ENCODE measurements around the gene PRPH2. TPM values are rescaled to one million over a fixed set of nuclear protein-coding genes. Genes with fewer than 3 reads are reported as not detected.

Gene PRPH2
- polyA plus RNA-seq, 1 of the 3 experiments (the other 2 are of a cell fraction) = not detected

DNA sequence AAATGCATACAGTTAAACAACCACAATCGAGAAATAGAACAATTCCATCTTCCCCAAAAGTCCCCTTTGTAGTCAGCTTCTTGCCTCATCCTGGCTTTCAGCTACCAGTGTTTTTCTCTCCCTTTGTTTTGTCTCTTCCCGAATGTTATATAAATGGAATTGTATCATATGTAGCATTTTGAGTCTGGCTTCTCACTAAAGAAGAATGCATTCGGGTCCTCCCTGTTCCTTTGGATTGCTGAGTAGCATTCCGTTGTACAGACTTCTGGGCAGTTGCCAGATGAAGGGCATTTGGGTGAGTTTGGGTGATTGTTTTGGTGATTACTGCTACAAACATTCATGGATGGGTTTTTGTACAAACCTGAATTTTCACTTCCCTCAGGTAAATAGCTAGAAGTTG, 27.8 kb downstream of the PRPH2 start:
- ChIA-PET CTCF (interaction anchor here (0.6 to 1.8 kb wide), 3 partner anchors 30 to 36 kb away, joined by 3 to 7 read pairs (median 3); no protein-coding TSS in a partner anchor), POLR2A (no interaction called here)
- Histone ChIP-seq H3K9me2 (no peaks in the 10 kb centered on the region), H3K27ac (ENCODE audit: low read depth in 2 of 2, low read length in 1 of 2) (peak overlapping the region; percentile 32 to 64), H3F3A (replicated peaks; ENCODE audit: insufficient read depth) (peaks cover 28% of the 10 kb centered on the region), H3K27me3 (ENCODE audit: insufficient read depth) (no peaks in the 10 kb centered on the region), H3K9ac (no peak overlapping the region), H3K9me3 (no peaks in the 10 kb centered on the region), H2AFZ (ENCODE audit: low read depth) (no peak overlapping the region), H3K4me3 (ENCODE audit: low read depth in 2 of 2, low read length in 1 of 2) (no peak overlapping the region), H3K36me3 (replicated peaks in 1 of 2; ENCODE audit: control insufficient read depth in 1 of 2, insufficient read depth in 2 of 2, low read length in 1 of 2) (peaks cover 26 to 35% of the 10 kb centered on the region in 2 experiments), H4K20me1 (ENCODE audit: insufficient read depth) (no peaks in the 10 kb centered on the region), H3K4me1 (ENCODE audit: control insufficient read depth in 1 of 2, insufficient read depth in 2 of 2, low read depth in 1 of 2, low read length in 1 of 2) (peaks cover 4 to 8% of the 10 kb centered on the region in 2 experiments), H3K79me2 (ENCODE audit: insufficient read depth) (no peaks in the 10 kb centered on the region), H3K4me2 (no peak overlapping the region)
- no peak for DNase-seq
- WGBS (ENCODE audit: low lambda C conversion rate) = 52% methylated on average over 4 of the region's 4 CpGs
- no peak for TF ChIP-seq TAF1 (IDR thresholded peaks at IDR 0.05; ENCODE audit: borderline replicate concordance, low read depth, low read length)
- peak; percentile 24; the same call in 1 of the 2 replicates for TF ChIP-seq JUND (IDR thresholded peaks at IDR 0.05)
- TF ChIP-seq TCF12 (IDR thresholded peaks at IDR 0.05) = peak; percentile 46; the same call in 1 of the 2 replicates
- TF ChIP-seq, protein P1, sequence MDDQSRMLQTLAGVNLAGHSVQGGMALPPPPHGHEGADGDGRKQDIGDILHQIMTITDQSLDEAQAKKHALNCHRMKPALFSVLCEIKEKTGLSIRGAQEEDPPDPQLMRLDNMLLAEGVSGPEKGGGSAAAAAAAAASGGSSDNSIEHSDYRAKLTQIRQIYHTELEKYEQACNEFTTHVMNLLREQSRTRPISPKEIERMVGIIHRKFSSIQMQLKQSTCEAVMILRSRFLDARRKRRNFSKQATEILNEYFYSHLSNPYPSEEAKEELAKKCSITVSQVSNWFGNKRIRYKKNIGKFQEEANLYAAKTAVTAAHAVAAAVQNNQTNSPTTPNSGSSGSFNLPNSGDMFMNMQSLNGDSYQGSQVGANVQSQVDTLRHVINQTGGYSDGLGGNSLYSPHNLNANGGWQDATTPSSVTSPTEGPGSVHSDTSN (IDR thresholded peaks at IDR 0.05) = 0 out of 2 replicates have a peak, but pooled peaks have one; percentile 16

DNA sequence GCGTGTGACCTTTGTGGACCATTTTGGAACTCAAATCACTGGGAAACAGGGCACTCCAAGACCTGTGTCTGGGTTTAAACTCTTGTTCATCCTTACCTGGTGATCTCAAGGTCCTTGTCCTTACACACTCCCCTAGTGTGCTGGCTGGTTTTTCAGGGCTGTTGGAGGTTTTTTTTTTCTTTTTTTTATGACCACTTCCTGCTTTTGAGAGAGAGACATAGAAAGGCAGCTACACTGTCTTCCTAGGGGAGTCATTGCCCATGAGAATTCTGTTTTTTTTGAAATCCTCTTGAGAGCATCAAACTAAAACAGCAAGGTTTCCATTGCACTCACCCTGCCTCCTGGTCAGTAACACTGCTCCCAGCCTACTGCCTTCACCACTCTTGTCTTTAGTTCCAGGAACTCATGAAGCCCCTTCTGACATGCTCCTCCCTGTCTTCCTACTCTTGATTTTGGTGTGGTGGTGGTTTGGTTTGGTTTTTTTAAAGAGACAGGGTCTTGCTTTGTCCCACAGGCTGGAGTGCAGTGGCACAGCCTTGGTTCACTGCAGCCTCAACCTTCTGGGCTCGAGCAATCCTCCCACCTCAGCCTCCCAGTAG, 28.6 kb downstream of the PRPH2 start:
- no peaks in the 10 kb centered on the region for H3K79me2 ChIP-seq (ENCODE audit: insufficient read depth)
- H3K9me2 ChIP-seq = no peaks in the 10 kb centered on the region
- H3K4me1 ChIP-seq (ENCODE audit: control insufficient read depth in 1 of 2, insufficient read depth in 2 of 2, low read depth in 1 of 2, low read length in 1 of 2) = peaks cover 4 to 8% of the 10 kb centered on the region in 2 experiments
- H3K9ac ChIP-seq = no peak overlapping the region
- no peak overlapping the region for H3K4me2 ChIP-seq
- CTCF ChIA-PET = interaction anchor here (1.3 to 1.8 kb wide), 2 partner anchors 32 kb away, joined by 4 to 7 read pairs; no protein-coding TSS in a partner anchor
- H4K20me1 ChIP-seq (ENCODE audit: insufficient read depth) = no peaks in the 10 kb centered on the region
- H3K27ac ChIP-seq (ENCODE audit: low read depth in 2 of 2, low read length in 1 of 2) = peak overlapping the region in 1 of 2 experiments; percentile 64; a peak in 2 of 4 replicates
- no peak for TF ChIP-seq GATA2 (CRISPR knock-in tag; IDR thresholded peaks at IDR 0.05)
- TF ChIP-seq FOSL2 (IDR thresholded peaks at IDR 0.05; ENCODE audit: borderline replicate concordance, low read depth) = no peak
- TF ChIP-seq, protein P2, sequence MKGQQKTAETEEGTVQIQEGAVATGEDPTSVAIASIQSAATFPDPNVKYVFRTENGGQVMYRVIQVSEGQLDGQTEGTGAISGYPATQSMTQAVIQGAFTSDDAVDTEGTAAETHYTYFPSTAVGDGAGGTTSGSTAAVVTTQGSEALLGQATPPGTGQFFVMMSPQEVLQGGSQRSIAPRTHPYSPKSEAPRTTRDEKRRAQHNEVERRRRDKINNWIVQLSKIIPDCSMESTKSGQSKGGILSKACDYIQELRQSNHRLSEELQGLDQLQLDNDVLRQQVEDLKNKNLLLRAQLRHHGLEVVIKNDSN (IDR thresholded peaks at IDR 0.05; ENCODE audit: borderline replicate concordance, low read depth) = no peak
- TF ChIP-seq MEF2A (IDR thresholded peaks at IDR 0.05; ENCODE audit: borderline replicate concordance, low read depth) = no peak
- no peak for TF ChIP-seq NRF1 (IDR thresholded peaks at IDR 0.05; ENCODE audit: low read depth, low read length)
- TF ChIP-seq NFIC (IDR thresholded peaks at IDR 0.05; ENCODE audit: borderline replicate concordance) = no peak
- TF ChIP-seq, protein P3, sequence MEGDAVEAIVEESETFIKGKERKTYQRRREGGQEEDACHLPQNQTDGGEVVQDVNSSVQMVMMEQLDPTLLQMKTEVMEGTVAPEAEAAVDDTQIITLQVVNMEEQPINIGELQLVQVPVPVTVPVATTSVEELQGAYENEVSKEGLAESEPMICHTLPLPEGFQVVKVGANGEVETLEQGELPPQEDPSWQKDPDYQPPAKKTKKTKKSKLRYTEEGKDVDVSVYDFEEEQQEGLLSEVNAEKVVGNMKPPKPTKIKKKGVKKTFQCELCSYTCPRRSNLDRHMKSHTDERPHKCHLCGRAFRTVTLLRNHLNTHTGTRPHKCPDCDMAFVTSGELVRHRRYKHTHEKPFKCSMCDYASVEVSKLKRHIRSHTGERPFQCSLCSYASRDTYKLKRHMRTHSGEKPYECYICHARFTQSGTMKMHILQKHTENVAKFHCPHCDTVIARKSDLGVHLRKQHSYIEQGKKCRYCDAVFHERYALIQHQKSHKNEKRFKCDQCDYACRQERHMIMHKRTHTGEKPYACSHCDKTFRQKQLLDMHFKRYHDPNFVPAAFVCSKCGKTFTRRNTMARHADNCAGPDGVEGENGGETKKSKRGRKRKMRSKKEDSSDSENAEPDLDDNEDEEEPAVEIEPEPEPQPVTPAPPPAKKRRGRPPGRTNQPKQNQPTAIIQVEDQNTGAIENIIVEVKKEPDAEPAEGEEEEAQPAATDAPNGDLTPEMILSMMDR (IDR thresholded peaks at IDR 0.05) = no peak
- TF ChIP-seq, protein P4, sequence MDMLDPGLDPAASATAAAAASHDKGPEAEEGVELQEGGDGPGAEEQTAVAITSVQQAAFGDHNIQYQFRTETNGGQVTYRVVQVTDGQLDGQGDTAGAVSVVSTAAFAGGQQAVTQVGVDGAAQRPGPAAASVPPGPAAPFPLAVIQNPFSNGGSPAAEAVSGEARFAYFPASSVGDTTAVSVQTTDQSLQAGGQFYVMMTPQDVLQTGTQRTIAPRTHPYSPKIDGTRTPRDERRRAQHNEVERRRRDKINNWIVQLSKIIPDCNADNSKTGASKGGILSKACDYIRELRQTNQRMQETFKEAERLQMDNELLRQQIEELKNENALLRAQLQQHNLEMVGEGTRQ (IDR thresholded peaks at IDR 0.05; ENCODE audit: borderline replicate concordance, low read depth, low read length) = no peak
- TF ChIP-seq ELF1 (IDR thresholded peaks at IDR 0.05) = no peak
- no peak for TF ChIP-seq POLR2AphosphoS5 (IDR thresholded peaks at IDR 0.05; ENCODE audit: low read depth, low read length)
- no peak for TF ChIP-seq RXRA (IDR thresholded peaks at IDR 0.05; ENCODE audit: borderline replicate concordance, low read depth)
- POLR2A ChIA-PET = no interaction called here
- H3K9me3 ChIP-seq = no peaks in the 10 kb centered on the region
- DNase-seq = no peak
- peaks cover 30 to 43% of the 10 kb centered on the region in 2 experiments for H3K36me3 ChIP-seq (replicated peaks in 1 of 2; ENCODE audit: control insufficient read depth in 1 of 2, insufficient read depth in 2 of 2, low read length in 1 of 2)
- H2AFZ ChIP-seq (ENCODE audit: low read depth) = no peak overlapping the region
- H3K4me3 ChIP-seq (ENCODE audit: low read depth in 2 of 2, low read length in 1 of 2) = no peak overlapping the region
- H3K27me3 ChIP-seq (ENCODE audit: insufficient read depth) = no peaks in the 10 kb centered on the region
- H3F3A ChIP-seq (replicated peaks; ENCODE audit: insufficient read depth) = peaks cover 28% of the 10 kb centered on the region
- 92% methylated on average over 2 of the region's 2 CpGs for WGBS (ENCODE audit: low lambda C conversion rate)

All from SK-N-SH (cell line).